ENCODE results near the gene GRIN3B. TPM values are rescaled to one million over a fixed set of nuclear protein-coding genes. Genes with fewer than 3 reads are reported as not detected.
A peak's percentile ranks its signal among the peaks of the same experiment; 100 is the strongest.

The GRIN3B gene
- total and polyA plus RNA-seq, 9 of the 15 experiments (the other 6 are each of a cell fraction or from before 2014, with no cell fraction given): 0.06 to 0.95 (median 0.19) TPM; not detected in 6

DNA sequence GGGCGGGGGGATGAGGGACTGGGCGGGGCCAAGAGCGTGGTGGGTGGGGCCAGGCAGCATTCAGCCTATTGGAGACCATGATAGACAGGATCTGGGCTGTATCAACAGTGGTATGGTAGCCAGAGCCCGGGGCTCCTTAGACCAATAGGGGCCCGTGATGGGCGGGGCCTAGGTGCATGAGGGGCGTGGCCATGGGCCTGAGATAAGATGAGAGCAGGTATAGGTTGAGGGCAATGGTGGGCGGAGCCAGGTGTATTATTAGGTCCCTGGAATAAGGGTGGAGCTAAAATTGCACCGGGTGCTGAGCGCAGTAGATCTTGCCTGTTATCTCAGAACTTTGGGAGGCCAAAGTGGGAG, 45.0 kb downstream of the GRIN3B start (continued):
- TF ChIP-seq, protein P1, sequence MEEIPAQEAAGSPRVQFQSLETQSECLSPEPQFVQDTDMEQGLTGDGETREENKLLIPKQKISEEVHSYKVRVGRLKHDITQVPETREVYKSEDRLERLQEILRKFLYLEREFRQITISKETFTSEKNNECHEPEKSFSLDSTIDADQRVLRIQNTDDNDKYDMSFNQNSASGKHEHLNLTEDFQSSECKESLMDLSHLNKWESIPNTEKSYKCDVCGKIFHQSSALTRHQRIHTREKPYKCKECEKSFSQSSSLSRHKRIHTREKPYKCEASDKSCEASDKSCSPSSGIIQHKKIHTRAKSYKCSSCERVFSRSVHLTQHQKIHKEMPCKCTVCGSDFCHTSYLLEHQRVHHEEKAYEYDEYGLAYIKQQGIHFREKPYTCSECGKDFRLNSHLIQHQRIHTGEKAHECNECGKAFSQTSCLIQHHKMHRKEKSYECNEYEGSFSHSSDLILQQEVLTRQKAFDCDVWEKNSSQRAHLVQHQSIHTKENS (CRISPR knock-in tag; IDR thresholded peaks at IDR 0.05): no peak
- TF ChIP-seq SRSF1 (IDR thresholded peaks at IDR 0.05; ENCODE audit: low read depth, low read length): no peak

DNA sequence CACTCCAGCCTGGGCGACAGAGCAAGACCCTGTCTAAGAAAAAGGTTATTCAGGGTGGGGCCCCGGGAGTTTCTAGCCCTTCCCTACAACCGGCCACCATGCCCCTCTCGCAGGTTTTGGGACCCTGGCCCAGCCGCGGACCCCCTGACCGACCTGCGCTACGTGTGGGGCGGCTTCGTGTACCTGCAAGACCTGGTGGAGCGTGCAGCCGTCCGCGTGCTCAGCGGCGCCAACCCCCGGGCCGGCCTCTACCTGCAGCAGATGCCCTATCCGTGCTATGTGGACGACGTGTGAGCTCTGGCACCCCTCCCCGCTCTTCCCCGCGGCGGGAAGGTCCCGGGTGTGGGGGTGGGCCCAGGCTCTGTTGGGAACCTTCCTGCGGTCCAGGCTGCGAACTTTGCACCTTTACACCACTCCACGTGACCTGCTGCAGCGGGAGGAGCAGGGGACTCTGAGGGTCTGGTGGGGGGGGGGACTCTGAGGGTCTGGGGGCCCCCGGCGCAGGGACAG, 46.0 kb downstream of the GRIN3B start:
- H2AFZ ChIP-seq (ENCODE audit: low read depth, low read length): no peak overlapping the region
- POLR2A ChIA-PET: interaction anchor here (0.7 kb wide), 1 partner anchor 22 kb away, joined by 3 read pairs; no protein-coding TSS in a partner anchor
- no peak overlapping the region for H3K4me2 ChIP-seq (ENCODE audit: insufficient read depth, low read length)
- no TSS peak for BruUV-seq (replicated peaks)
- H3K4me1 ChIP-seq (replicated peaks in 1 of 2; ENCODE audit: control insufficient read depth in 2 of 2, insufficient read depth in 2 of 2, low read length in 2 of 2): peaks cover 16 to 69% of the 10 kb centered on the region in 2 experiments
- H3K4me3 ChIP-seq: no peak overlapping the region
- DNase-seq (ENCODE audit: extremely low read depth in 1 of 4, low spot score in 3 of 4) (no peak), FAIRE-seq (no peak), ATAC-seq (no peak)
- H3K9ac ChIP-seq (ENCODE audit: insufficient read depth in 1 of 2, low read depth in 2 of 2, low read length in 2 of 2): no peak overlapping the region
- 97% methylated on average over 17 of the region's 33 CpGs for WGBS (ENCODE audit: insufficient coverage, low coverage, missing lambda C conversion rate)
- in situ Hi-C loops (cut with MboI) (no loop called here), intact Hi-C loops (cut with micrococcal nuclease) (no loop called here)
- peaks cover 56% of the 10 kb centered on the region for H3K36me3 ChIP-seq (ENCODE audit: control insufficient read depth, insufficient read depth, low read length)
- no peak for TF ChIP-seq COPS2 (conservative IDR thresholded peaks at IDR 0.05)
- peak; percentile 63 for TF ChIP-seq RBFOX2 (IDR thresholded peaks at IDR 0.05; ENCODE audit: low read depth, low read length)
- H4K20me1 ChIP-seq (replicated peaks; ENCODE audit: control insufficient read depth, insufficient read depth, low read length): no peaks in the 10 kb centered on the region
- no peak overlapping the region for H3K27ac ChIP-seq (ENCODE audit: extremely low read depth, low read depth, low read length)
- H3K79me2 ChIP-seq (ENCODE audit: control insufficient read depth, insufficient read depth, low read length): peaks cover 36% of the 10 kb centered on the region
- no peaks in the 10 kb centered on the region for H3K9me1 ChIP-seq (ENCODE audit: control insufficient read depth, insufficient read depth, low read length)
- no peaks in the 10 kb centered on the region for H3K9me3 ChIP-seq (replicated peaks; ENCODE audit: control insufficient read depth, insufficient read depth, low read depth, low read length)
- CTCF ChIA-PET (ENCODE audit: low intra/inter-chr PET ratio): no interaction called here
- no peaks in the 10 kb centered on the region for H3K27me3 ChIP-seq (ENCODE audit: control insufficient read depth in 2 of 2, insufficient read depth in 2 of 2, low read length in 2 of 2)

Measured in K562 (cell line).